Amniotic epithelial cell (primary cell): ENCODE measurements around the gene P2RY8.
"Not testable (repeated sequence)": the region's sequence is repeated elsewhere in the genome, so short reads cannot be mapped to it uniquely, and the experiment has no call there.

Source experiments
- DNase-seq: peaks from one replicate; pipeline ENCODE4 v3.0.0-alpha.2; 2010; ENCODE audit warnings: low read depth

Gene P2RY8, protein sequence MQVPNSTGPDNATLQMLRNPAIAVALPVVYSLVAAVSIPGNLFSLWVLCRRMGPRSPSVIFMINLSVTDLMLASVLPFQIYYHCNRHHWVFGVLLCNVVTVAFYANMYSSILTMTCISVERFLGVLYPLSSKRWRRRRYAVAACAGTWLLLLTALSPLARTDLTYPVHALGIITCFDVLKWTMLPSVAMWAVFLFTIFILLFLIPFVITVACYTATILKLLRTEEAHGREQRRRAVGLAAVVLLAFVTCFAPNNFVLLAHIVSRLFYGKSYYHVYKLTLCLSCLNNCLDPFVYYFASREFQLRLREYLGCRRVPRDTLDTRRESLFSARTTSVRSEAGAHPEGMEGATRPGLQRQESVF

DNA sequence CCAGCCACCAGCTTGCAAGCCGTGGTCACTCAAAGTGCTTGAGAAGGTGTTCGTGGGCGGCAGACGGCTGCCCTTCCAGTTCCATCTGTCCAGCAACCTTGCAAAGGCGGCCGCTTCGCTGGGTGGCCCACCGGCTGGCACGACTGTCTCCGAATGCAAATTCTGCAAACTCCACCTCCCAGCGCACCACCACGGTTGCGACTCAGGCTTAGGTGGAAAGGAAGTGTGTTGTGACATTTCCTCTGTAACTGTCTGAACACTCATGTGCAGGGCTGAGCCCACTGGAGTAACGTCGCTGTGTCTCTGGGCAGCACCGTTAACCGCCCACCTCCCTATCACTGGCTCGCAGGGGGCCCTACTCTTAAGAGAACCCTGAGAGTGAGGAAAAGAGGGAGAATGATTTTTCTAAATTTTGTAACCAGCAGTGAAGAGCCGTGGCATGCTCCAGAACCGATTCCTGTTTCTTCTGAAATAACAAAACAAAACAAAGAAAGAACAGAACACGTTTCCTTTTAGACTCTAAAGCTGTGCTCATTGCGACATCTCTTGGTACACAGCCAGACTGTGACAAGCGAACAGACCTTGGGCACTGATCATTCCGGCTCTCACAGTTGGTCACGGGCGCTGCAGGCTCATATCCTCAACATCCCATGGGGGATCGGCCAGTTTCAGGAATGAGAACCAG, at the start of gene P2RY8:
Gene P2RY8 (minus strand): TSS at position 155 of the 685 bp plus-strand sequence. CDS start 70,627 bp downstream, outside the sequence.
- DNase-seq = no peak

DNA sequence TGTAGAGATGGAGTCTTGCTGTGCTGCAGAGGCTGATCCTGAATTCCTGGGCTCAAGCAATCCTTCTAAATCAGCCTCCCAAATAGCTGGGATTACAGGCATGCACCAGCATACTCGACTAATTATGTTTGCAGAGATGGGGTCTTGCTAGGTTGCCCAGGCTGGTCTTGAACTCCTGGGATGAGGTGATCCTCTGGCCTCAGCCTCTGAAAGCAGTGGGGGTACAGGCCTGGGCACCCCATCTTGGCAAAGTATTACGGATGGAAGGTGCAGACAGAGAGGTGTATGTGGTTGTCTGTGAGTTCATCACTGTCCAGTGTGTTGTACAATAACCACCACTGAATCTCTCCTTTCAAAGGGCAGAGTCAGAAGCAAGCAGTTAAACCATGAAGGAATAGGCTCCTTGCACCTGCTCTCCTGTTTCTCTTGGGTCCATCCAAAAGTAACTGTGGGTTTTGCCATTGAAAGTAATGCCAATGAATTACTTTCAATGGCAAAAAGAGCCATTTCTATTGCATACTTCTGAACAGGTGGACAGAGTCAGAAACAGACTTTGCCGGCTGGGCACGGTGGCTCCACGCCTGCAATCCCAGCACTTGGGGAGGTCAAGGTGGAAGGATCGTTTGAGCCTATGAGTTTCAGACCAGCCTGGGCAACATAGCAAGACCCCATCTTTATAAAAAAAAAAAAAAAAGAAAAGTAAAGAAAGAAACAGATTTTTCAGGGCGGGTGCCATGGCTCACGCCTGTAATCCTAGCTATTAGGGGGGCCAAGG, 47.4 kb upstream of the P2RY8 start:
- no peak for DNase-seq

DNA sequence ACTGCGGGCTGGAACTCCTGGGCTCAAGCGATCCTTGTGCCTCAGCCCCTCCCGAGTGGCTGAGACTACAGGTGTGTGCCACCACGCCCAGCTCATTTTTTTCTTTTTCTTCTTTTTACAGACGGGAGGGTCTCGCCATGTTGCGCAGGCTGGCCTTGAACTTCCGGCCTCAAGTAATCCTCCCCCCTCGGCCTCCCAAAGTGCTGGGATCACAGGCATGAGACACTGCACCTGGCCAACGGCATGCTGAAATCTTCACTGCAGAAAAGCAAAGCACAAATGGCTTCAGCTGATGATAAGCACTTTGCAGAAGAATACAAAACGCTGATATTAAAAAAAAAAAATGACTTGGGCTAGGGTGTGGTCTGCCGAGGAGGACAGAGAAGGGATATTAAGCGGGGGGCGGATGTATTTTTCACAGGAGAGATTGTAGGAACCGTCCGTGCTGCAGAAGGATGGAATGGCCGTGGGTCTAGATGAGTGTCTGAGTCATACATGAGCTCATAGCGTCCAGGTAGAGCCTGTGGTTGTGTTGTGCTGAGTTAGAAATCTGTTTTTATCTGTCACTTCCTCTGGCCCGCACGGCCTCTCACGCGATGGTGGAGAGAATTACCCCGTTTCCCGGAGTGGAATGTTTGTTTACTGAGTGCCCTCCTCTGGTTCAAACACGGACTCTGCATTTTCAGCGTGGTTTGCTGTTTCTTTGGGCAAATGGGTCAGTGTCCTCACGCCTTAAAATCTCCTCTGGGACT, 45.9 kb upstream of the P2RY8 start:
- DNase-seq = peak; percentile 54

DNA sequence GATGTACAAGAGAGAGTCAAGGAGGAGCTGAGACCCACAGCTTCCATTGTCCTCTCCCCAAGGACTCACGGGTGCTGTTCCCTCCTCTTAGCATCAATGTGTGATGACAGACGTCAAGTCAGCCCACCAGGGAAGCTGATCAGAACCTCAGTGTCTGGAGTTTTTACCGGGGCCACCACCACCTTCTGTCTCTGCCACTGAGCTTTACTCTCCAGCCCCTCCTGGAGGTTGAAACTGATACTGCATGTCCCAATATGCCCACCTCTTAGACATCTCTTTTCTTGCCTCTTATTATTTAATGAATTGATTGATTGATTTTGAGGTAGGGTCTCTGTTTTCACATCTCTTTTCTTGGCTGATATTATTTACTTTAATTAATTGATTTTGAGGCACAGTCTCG, 44.1 kb upstream of the P2RY8 start:
- peak; percentile 29 for DNase-seq

DNA sequence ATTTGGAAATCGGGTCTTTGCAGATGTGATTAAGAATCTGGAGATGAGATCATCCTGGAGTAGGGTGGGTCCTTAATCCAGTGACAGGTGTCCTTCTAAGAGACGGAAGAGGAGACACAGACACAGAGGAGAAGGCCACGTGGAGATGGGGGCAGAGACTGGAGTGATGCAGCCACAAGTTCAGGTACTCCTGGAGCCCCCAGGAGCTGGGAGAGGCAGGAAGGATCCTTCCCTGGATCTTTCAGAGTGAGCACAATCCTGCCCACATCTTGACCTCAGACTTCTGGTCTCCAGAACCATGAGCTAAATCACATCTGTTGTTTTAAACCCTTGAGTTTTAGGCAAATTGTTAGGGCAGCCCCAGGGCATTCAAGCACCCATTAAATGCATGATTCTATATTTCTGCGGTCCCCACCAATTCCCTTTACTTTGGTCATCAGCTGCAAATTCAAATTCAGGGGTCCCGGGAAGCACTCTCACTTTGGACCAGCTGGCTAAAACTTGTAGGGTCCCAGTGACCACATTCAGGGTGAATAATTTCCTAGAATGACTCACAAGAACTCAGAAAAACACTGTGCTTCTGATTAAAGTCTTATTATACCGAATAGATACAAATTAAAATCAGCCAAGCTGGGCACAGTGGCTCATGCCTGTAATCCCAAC, 41.7 kb upstream of the P2RY8 start:
- DNase-seq = no peak

DNA sequence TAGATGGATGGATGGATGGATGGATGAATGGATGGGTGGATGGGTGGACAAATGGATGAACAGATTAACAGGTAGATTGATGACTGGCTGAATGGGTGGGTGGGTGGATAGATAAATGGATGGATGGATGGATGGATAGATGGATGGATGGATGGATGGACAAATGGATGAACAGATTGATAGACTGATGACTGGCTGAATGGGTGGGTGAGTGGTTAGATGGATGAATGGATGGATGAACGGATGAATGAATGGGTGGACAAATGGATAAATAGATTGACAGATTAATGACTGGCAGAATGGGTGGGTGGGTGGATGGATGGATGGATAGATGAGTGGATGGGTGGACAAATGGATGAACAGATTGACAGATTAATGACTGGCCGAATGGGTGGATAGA, 40.9 kb upstream of the P2RY8 start:
- DNase-seq = no peak

DNA sequence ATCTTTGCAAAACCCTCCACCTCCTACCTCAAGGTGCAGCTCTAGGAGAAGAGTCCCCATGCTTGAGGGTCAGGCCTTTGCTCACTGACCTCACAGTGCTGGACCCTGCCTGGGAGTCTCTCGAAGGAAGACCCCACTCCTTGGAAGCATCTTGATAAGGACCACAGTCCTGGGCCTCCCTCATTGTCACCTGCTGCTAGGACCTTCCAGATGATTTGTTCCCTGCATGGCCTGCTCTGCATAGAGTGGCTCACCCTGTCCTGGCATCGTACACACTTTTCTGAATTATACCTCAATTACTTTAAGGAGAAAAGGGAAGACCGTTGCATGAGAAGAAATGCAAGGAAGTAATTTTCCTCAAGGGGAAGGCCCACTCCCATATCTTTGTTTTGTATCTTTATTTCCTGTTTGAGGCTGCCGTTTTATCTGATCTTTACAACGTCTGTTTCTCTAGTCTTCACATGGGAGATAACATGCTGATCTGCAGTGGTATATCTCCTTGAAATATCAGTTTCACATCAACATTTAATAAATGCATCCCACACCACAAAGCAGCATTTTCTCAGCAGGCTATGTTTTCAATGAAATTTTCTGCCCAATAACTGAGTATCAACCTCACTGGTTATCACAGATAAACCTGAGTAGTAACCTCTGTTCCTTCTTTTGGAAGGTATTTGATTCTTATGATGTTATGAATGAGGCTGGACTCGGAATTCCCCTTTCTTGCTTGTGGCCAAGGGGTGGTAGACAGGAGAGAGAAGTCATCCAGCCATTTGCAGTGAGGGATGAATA, 39.4 kb upstream of the P2RY8 start:
- no peak for DNase-seq

DNA sequence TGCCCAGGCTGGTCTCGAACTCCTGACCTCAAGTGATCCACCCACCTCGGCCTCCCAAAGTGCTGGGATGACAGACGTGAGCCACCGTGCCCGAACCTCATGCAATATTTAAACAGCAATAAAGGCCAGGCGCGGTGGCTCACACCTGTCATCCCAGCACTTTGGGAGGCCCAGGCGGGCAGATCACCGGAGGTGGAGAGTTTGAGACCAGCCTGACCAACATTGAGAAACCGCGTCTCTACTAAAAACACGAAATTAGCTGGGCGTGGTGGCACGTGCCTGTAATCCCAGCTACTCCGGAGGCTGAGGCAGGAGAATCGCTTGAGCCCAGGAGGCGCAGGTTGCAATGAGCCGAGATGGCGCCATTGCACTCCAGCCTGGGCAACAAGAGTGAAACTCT, 37.2 kb upstream of the P2RY8 start:
- not testable (repeated sequence) for DNase-seq

DNA sequence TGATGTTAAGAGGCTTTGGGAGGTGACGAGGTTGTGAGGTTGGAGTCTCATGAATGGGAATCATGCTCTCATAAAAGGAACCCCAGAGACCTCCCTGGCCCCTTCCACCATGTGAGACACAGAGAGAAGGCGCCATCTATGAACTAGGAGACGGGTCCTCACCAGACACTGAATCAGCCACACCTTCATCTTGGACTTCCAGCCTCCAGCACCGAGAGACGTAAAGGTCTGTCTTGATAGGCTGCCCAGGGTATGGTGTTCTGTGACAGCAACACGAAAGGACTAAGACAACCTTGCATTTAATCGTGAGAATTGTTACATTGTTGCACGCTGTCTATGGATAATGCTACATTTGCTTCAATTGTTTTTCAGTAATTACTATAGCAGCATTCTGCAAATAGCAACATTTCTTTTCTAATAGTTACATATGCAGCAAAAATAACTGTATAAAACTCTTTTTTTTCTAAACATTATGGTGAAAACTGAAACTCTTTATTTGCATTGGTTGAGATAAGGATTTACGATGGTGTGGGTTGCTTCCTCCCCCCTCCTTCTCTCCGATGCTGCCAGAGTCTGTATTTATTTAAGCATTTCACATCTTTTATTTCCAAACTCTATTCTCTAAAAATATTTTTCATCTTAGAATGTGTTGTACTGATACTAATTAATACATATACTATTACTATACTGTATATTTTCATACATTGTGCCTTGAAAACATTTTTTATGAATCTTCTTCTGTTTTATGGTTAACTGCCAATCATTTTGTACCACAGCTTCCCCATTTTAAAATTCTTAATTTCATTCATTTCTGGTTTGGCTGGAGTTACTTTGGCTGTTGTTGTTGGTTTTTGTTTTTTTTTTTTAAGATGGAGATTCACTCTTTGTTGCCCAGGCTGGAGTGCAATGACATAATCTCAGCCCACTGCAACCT, 28.0 kb upstream of the P2RY8 start:
- DNase-seq = no peak

DNA sequence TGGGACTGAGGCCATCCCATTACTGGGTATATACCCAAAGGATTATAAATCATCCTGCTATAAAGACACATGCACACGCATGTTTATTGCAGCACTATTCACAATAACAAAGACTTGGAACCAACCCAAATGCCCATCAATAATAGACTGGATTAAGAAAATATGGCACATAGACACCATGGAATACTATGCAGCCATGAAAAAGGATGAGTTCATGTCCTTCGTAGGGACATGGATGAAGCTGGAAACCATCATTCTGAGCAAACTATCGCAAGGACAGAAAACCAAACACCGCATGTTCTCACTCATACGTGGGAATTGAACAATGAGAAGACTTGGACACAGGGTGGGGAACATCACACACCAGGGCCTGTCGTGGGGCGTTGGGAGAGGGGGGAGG, 27.1 kb upstream of the P2RY8 start:
- DNase-seq = not testable (repeated sequence)

DNA sequence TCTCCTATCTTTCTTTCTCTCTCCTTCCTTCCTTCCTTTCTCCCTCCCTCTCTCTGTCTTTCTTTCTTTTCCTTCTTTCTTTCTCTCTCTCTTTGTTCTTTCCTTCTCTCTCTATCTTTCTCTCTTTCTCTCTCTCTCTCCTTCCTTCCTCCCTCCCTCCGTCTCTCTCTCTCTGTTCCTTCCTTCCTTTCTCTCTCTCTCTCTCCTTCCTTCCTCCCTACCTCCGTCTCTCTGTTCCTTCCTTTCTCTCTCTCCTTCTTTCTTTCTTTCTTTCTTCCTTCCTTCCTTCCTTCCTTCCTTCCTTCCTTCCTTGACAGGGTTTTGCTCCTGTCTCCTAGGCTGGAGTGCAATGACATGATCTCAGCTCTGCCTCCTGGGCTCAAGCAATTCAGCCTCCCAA, 24.2 kb upstream of the P2RY8 start:
- DNase-seq = no peak

DNA sequence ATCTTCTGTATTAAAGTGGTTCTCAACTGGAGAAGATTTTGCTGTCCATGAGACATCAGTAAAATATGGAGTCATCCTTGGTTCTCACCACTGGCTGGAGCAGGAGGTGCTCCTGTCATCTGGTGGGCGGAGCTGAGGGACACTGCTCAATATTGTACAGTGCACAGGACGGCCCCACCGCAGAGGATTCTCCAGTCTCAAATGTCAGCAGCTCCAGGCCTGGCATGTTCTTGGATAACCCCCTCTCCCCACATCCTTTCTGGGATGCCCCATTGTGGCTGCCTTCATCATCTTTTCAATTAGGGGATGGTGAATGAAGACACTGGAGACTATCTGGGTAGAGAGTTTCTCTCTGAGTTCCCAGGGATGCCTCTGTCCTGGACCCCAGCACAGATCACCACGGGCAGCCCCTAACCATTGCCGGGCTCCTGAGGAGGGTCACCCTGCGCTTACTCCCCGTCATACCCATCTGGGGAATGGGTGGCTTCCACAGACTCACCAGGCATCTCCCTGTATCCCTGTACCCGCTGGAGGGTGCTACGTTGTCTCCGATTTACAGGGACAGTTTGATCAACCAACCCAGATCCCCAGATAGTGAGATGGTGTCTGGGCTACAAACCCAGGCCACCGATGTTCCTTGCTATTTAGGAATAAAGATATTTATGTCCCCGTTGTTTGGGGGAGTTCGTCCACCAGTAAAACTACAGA, 21.9 kb upstream of the P2RY8 start:
- no peak for DNase-seq

DNA sequence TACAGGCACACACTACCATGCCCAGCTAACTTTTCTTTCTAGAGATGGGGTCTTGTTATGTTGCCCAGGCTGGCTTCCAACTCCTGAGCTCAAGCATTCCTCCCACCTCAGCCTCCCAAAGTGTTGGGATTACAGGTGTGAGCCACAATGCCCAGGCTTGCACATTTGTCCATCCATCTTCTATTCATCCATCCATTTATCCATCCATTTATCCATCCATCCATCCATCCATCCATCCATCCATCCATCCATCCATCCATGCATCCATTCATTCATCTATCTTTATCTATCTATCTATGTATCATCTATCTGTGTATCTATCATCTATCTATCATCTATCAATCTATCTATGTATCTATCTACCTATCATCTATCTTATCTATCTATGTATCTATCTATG, 20.5 kb upstream of the P2RY8 start:
- DNase-seq = not testable (repeated sequence)

DNA sequence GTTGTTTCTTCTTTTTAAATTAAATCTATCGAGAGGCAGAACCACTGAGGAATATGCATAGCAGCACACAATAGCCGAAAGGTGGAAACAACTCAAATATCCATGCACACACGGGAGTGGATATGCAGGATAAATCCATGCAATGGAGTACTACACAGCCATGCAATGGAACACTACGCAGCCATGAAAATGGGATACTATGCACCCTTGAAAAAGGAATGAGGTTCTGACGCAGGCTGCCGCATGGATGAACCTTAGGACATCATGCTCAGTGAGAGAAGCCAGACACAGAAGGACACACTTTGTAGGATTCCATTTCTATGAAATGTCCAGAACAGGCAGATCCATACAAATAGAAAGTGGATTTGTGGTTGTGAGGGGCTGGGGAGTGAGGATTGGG, 18.4 kb upstream of the P2RY8 start:
- DNase-seq = no peak

DNA sequence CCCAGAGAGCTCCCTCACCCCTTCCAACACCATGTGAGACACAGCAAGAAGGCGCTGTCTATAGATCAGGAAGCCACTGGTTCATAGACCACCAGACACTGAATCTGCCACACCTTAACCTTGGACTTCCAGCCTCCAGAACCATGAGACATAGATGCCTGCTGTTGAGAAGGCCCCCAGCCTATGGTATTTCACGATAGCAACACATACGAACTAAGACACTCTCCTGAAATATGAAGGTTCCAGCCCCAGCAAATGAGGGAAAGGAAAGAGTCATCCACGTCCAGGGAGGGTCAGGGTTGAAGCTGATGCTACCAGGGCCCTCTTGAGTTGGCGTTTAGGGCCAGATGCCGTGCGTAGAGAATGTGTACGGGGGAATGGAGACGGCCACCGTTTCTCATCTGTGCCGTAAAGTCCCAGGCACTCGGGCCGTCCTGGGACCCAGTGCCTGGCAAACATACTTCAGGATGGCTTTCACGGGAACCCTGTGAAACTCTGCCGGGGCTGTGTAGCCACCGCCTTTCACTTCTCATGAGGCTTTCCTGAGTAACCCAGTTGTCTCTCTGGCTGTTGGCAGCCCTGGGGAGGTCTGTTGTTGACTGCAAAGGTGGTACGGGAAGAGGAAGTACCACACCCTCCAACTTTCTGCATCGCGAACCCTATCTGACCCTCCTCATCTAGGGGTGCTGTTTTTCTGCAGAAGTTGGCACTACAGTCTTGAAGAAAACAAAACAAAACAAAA, 17.7 kb upstream of the P2RY8 start:
- no peak for DNase-seq

DNA sequence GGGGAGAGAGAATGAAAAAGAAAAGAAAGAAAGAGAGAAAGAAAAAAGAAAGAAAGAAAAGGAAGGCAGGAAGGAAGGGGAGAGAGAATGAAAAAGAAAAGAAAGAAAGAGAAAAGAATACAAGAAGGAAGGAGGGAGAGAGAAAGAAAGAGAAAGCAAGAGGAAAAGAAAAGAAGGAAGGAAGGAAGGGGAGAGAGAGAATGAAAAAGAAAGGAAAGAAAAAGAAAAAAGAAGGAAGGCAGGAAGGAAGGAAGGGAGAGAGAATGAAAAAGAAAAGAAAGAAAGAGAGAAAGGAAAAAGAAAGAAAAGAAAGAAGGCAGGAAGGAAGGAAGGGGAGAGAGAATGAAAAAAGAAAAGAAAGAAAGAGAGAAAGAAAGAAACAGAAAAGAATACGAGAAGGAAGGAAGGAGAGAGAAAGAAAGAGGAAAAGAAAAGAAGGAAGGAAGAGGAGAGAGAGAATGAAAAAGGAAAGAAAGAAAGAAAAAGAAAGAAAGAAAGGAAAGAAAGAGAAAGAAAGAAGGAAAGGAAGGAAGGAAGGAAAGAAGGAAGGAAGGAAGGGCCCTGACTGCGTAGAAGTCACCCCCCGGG, 15.1 kb upstream of the P2RY8 start:
- DNase-seq = no peak

DNA sequence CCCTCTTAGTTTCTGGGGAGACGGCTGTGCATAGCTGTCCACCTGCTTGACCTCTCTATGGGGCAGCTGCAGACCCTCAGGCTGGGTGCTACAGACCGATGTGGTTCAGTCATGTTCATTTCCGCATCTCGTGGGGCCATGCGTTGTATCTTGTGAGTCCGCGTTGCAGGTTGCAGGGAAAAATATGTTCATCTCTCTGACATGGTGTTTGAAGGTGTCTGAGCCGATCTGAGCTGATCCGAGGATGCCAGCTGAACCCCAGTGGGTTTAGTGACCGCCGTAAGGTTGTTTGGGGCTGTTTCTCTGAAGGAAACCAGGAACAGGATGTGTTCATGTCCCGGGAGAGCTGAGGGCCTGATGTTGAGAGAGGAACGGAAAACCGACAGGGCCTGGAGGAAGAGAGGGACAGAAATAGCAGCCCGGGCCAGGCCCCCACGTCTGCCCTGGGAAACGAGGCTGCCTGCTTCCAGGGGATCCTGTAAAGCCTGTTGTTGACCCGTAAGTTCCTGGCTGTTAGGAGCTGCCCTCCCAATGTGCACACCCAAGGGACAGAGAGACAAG, 9.8 kb upstream of the P2RY8 start:
- DNase-seq = no peak
